Measurements from ENCODE around the gene ASIC3. TPM values are rescaled to one million over a fixed set of nuclear protein-coding genes. Genes with fewer than 3 reads are reported as not detected.
A peak's percentile ranks its signal among the peaks of the same experiment; 100 is the strongest.

ASIC3 gene
- total and polyA plus RNA-seq, 2 of the 4 experiments (the other 2 are of a cell fraction), result 0.74 TPM; not detected in 1

DNA sequence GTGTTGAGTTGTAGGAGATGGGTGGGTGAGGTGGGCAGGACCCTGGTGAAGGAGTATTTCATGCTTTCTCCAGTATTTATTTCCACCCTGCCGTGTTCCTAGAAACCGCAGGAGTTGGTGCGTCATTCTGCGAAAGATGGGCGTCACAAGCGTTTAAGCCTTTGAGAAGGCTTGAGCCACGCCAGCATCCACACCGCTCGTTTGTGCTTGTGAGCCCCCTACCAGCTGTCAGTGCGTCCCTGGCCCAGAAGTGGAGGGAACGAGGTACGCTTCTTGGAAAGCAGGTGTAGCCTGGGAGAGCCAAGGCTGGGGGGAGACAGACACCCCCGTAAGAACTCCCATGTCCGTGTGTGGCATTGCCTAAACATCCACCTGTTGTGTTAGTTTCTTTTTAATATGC is 43.7 kb downstream of the ASIC3 start:
- Histone ChIP-seq H3K4ac (ENCODE audit: low read depth, low read length) (no peak overlapping the region), H3K56ac (ENCODE audit: extremely low read depth, insufficient read depth, low read length) (no peak overlapping the region), H3K14ac (replicated peaks; ENCODE audit: low read depth, low read length) (no peak overlapping the region), H3K27ac (ENCODE audit: insufficient read depth, low read length) (no peak overlapping the region), H2BK15ac (ENCODE audit: low read depth, low read length) (no peak overlapping the region), H3K4me1 (ENCODE audit: control insufficient read depth, insufficient read depth, low read length) (peaks cover 24% of the 10 kb centered on the region), H4K8ac (ENCODE audit: low read depth in 2 of 2, low read length in 2 of 2) (no peak overlapping the region), H3K9me1 (ENCODE audit: insufficient read depth, low read length) (peaks cover 15% of the 10 kb centered on the region), H2BK120ac (ENCODE audit: low read depth, low read length) (no peak overlapping the region), H3K36me3 (ENCODE audit: control insufficient read depth, insufficient read depth, low read length) (peaks cover 11% of the 10 kb centered on the region; the same call in 1 of the 2 replicates), H3K79me1 (ENCODE audit: low read depth in 1 of 2, low read length in 2 of 2) (peaks cover 4 to 83% of the 10 kb centered on the region in 2 experiments; a peak in 2 of 4 replicates), H2BK20ac (ENCODE audit: low read depth, low read length) (no peak overlapping the region), H4K5ac (ENCODE audit: low read depth, low read length) (no peak overlapping the region), H4K91ac (ENCODE audit: insufficient read depth, low read depth, low read length) (no peak overlapping the region), H2BK5ac (ENCODE audit: low read depth, low read length, poor library complexity, severe bottlenecking) (no peak overlapping the region), H2AK5ac (ENCODE audit: low read depth, low read length) (no peak overlapping the region), H3K18ac (ENCODE audit: low read depth, low read length) (no peak overlapping the region), H3K4me2 (ENCODE audit: low read depth, low read length) (no peak overlapping the region), H4K20me1 (ENCODE audit: insufficient read depth, low read length) (peaks cover 92% of the 10 kb centered on the region), H3K9me3 (ENCODE audit: control insufficient read depth, insufficient read depth, low read length) (no peaks in the 10 kb centered on the region), H3K9ac (ENCODE audit: low read depth, low read length) (no peak overlapping the region), H3K23ac (ENCODE audit: low read depth, low read length) (no peak overlapping the region), H2AK9ac (replicated peaks; ENCODE audit: low read depth, low read length, poor library complexity) (peak overlapping the region; percentile 31), H3K27me3 (ENCODE audit: control insufficient read depth, insufficient read depth, low read length) (no peaks in the 10 kb centered on the region), H3K4me3 (ENCODE audit: insufficient read depth, low read depth, low read length) (no peak overlapping the region), H2AFZ (replicated peaks; ENCODE audit: low read length, poor library complexity) (no peak overlapping the region)
- ChIA-PET POLR2A (ENCODE audit: unreplicated experiment) (no interaction called here), CTCF (interaction anchor here (1.9 kb wide), 1 partner anchor 16 kb away, joined by 5 read pairs; no protein-coding TSS in a partner anchor)
- dilution Hi-C loops (cut with HindIII; ENCODE audit: low sequenced_read_pairs, unreplicated experiment) (no loop called here), in situ Hi-C loops (cut with MboI; ENCODE audit: low sequenced_read_pairs) (no loop called here), intact Hi-C loops (cut with micrococcal nuclease) (no loop called here)
- DNase-seq, result no peak
- ATAC-seq (ENCODE audit: low read depth), result no peak
- WGBS, 2 experiments (ENCODE audit: extremely low coverage in 2 of 2, insufficient read length in 1 of 2), result 89% methylated on average over 11 of the region's 14 CpGs; no CpG with 5 or more reads in 1 of the 2 experiments
- BruUV-seq (replicated peaks), result no TSS peak
- TF ChIP-seq SMC3 (IDR thresholded peaks at IDR 0.05; ENCODE audit: low read depth, low read length), result no peak

Measured in IMR-90 (cell line).